ENCODE results near the gene TSC22D1.
"Not testable (repeated sequence)": the region's sequence is repeated elsewhere in the genome, so short reads cannot be mapped to it uniquely, and the experiment has no call there.

Gene TSC22D1

DNA sequence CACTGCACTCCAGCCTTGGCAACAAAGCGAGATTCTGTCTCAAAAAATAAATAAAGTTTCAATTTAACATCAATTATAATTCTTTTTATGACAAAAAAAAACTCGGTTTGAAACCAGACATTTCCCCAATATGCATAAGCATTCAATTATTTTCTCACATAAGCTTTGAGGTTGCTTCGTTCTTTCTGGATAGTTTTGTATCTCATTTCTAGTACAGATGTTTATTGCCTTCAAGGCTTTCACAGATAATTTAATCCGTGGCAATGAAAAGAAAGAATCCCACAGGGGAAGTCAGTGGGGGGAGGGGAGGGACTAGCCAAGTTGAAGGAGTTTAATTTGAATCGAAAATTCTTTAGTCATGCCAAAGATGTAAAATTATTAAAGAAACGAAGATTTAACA, 29.6 kb upstream of the TSC22D1 start:
- no peak overlapping the region for H3K4ac ChIP-seq (ENCODE audit: low read depth, low read length)
- DNase-seq = no peak
- H3K4me3 ChIP-seq (ENCODE audit: low read depth, low read length) = no peak overlapping the region
- no peaks in the 10 kb centered on the region for H3K79me1 ChIP-seq (ENCODE audit: low read length)
- no peaks in the 10 kb centered on the region for H3K9me3 ChIP-seq (ENCODE audit: insufficient read depth, low read depth, low read length)
- no peak overlapping the region for H2AFZ ChIP-seq (ENCODE audit: insufficient read depth, low read length, poor library complexity)
- no peak overlapping the region for H3K27ac ChIP-seq (ENCODE audit: low read depth, low read length)
- no peaks in the 10 kb centered on the region for H3K79me2 ChIP-seq (ENCODE audit: control insufficient read depth, insufficient read depth, low read length, poor library complexity)
- no CpG with 5 or more reads among the region's 6 CpGs for WGBS (ENCODE audit: extremely low coverage, insufficient coverage, insufficient read length)
- H3K14ac ChIP-seq (ENCODE audit: low read length) = no peak overlapping the region
- no peak overlapping the region for H2BK12ac ChIP-seq (ENCODE audit: low read length)
- no peak overlapping the region for H4K12ac ChIP-seq (ENCODE audit: low read depth, low read length)
- H2BK120ac ChIP-seq (ENCODE audit: insufficient read depth, low read length, poor library complexity) = no peak overlapping the region
- H3K9ac ChIP-seq (ENCODE audit: low read length) = no peak overlapping the region
- H3K27me3 ChIP-seq (ENCODE audit: insufficient read depth, low read length) = no peaks in the 10 kb centered on the region
- H3K18ac ChIP-seq (ENCODE audit: low read length) = no peak overlapping the region
- H4K91ac ChIP-seq (ENCODE audit: low read depth, low read length) = no peak overlapping the region
- no peak overlapping the region for H2BK5ac ChIP-seq (ENCODE audit: low read depth, low read length, poor library complexity)
- H3K4me2 ChIP-seq (ENCODE audit: low read length) = no peak overlapping the region
- H3K23ac ChIP-seq (ENCODE audit: low read length) = no peak overlapping the region
- H2AK5ac ChIP-seq (ENCODE audit: low read length) = no peak overlapping the region
- no peaks in the 10 kb centered on the region for H3K36me3 ChIP-seq (ENCODE audit: control insufficient read depth in 1 of 2, insufficient read depth in 2 of 2, low read length in 2 of 2)
- no peaks in the 10 kb centered on the region for H3K4me1 ChIP-seq (ENCODE audit: control insufficient read depth in 1 of 2, insufficient read depth in 2 of 2, low read length in 2 of 2)
- H4K8ac ChIP-seq (ENCODE audit: low read depth, low read length) = no peak overlapping the region

GRCh38 chr13:44605275-44605674, 29.1 kb upstream of the TSC22D1 start:
- Histone ChIP-seq H3K4me2 (ENCODE audit: low read length) (no peak overlapping the region), H3K4ac (ENCODE audit: low read depth, low read length) (no peak overlapping the region), H3K79me2 (ENCODE audit: control insufficient read depth, insufficient read depth, low read length, poor library complexity) (no peaks in the 10 kb centered on the region), H2BK5ac (ENCODE audit: low read depth, low read length, poor library complexity) (no peak overlapping the region), H4K91ac (ENCODE audit: low read depth, low read length) (no peak overlapping the region), H3K4me1 (ENCODE audit: control insufficient read depth in 1 of 2, insufficient read depth in 2 of 2, low read length in 2 of 2) (no peaks in the 10 kb centered on the region), H4K8ac (ENCODE audit: low read depth, low read length) (no peak overlapping the region), H3K9ac (ENCODE audit: low read length) (no peak overlapping the region), H4K12ac (ENCODE audit: low read depth, low read length) (no peak overlapping the region), H2BK120ac (ENCODE audit: insufficient read depth, low read length, poor library complexity) (no peak overlapping the region), H3K79me1 (ENCODE audit: low read length) (no peaks in the 10 kb centered on the region), H3K18ac (ENCODE audit: low read length) (no peak overlapping the region), H3K27ac (ENCODE audit: low read depth, low read length) (no peak overlapping the region), H3K14ac (ENCODE audit: low read length) (no peak overlapping the region), H2BK12ac (ENCODE audit: low read length) (no peak overlapping the region), H3K9me3 (ENCODE audit: insufficient read depth, low read depth, low read length) (no peaks in the 10 kb centered on the region), H3K36me3 (ENCODE audit: control insufficient read depth in 1 of 2, insufficient read depth in 2 of 2, low read length in 2 of 2) (no peaks in the 10 kb centered on the region), H3K4me3 (ENCODE audit: low read depth, low read length) (no peak overlapping the region), H2AK5ac (ENCODE audit: low read length) (no peak overlapping the region), H2AFZ (ENCODE audit: insufficient read depth, low read length, poor library complexity) (no peak overlapping the region), H3K23ac (ENCODE audit: low read length) (no peak overlapping the region), H3K27me3 (ENCODE audit: insufficient read depth, low read length) (no peaks in the 10 kb centered on the region)
- no CpG with 5 or more reads among the region's 2 CpGs for WGBS (ENCODE audit: extremely low coverage, insufficient coverage, insufficient read length)
- peak in 1 of 2 donors; percentile 21 for DNase-seq

GRCh38 chr13:44601586-44601985, 25.5 kb upstream of the TSC22D1 start:
- Histone ChIP-seq H3K18ac (ENCODE audit: low read length) (no peak overlapping the region), H3K4ac (ENCODE audit: low read depth, low read length) (no peak overlapping the region), H4K91ac (ENCODE audit: low read depth, low read length) (no peak overlapping the region), H3K4me3 (ENCODE audit: low read depth, low read length) (no peak overlapping the region), H2BK5ac (ENCODE audit: low read depth, low read length, poor library complexity) (no peak overlapping the region), H3K4me1 (ENCODE audit: control insufficient read depth in 1 of 2, insufficient read depth in 2 of 2, low read length in 2 of 2) (no peaks in the 10 kb centered on the region), H2BK12ac (ENCODE audit: low read length) (no peak overlapping the region), H2BK120ac (ENCODE audit: insufficient read depth, low read length, poor library complexity) (no peak overlapping the region), H2AK5ac (ENCODE audit: low read length) (no peak overlapping the region), H3K14ac (ENCODE audit: low read length) (no peak overlapping the region), H3K4me2 (ENCODE audit: low read length) (no peak overlapping the region), H4K8ac (ENCODE audit: low read depth, low read length) (no peak overlapping the region), H3K79me1 (ENCODE audit: low read length) (no peaks in the 10 kb centered on the region), H3K23ac (ENCODE audit: low read length) (no peak overlapping the region), H3K27ac (ENCODE audit: low read depth, low read length) (no peak overlapping the region), H3K79me2 (ENCODE audit: control insufficient read depth, insufficient read depth, low read length, poor library complexity) (no peaks in the 10 kb centered on the region), H3K36me3 (ENCODE audit: control insufficient read depth in 1 of 2, insufficient read depth in 2 of 2, low read length in 2 of 2) (no peaks in the 10 kb centered on the region), H3K27me3 (ENCODE audit: insufficient read depth, low read length) (no peaks in the 10 kb centered on the region), H4K12ac (ENCODE audit: low read depth, low read length) (no peak overlapping the region), H2AFZ (ENCODE audit: insufficient read depth, low read length, poor library complexity) (no peak overlapping the region), H3K9me3 (ENCODE audit: insufficient read depth, low read depth, low read length) (no peaks in the 10 kb centered on the region), H3K9ac (ENCODE audit: low read length) (no peak overlapping the region)
- DNase-seq = peak; percentile 80 to 87
- WGBS (ENCODE audit: extremely low coverage, insufficient coverage, insufficient read length) = no CpG with 5 or more reads among the region's 2 CpGs

- not testable (repeated sequence) for H3K14ac ChIP-seq (ENCODE audit: low read length); H3K9ac ChIP-seq (ENCODE audit: low read length); H4K12ac ChIP-seq (ENCODE audit: low read depth, low read length); H3K18ac ChIP-seq (ENCODE audit: low read length); H3K23ac ChIP-seq (ENCODE audit: low read length); H3K79me2 ChIP-seq (ENCODE audit: control insufficient read depth, insufficient read depth, low read length, poor library complexity); H3K4me2 ChIP-seq (ENCODE audit: low read length); H4K91ac ChIP-seq (ENCODE audit: low read depth, low read length); H3K27me3 ChIP-seq (ENCODE audit: insufficient read depth, low read length); H4K8ac ChIP-seq (ENCODE audit: low read depth, low read length); H3K79me1 ChIP-seq (ENCODE audit: low read length); H3K4me3 ChIP-seq (ENCODE audit: low read depth, low read length); H3K36me3 ChIP-seq (ENCODE audit: control insufficient read depth in 1 of 2, insufficient read depth in 2 of 2, low read length in 2 of 2); H2BK120ac ChIP-seq (ENCODE audit: insufficient read depth, low read length, poor library complexity); H3K4me1 ChIP-seq (ENCODE audit: control insufficient read depth in 1 of 2, insufficient read depth in 2 of 2, low read length in 2 of 2); H2BK5ac ChIP-seq (ENCODE audit: low read depth, low read length, poor library complexity); H2AK5ac ChIP-seq (ENCODE audit: low read length); DNase-seq; H2BK12ac ChIP-seq (ENCODE audit: low read length); H3K9me3 ChIP-seq (ENCODE audit: insufficient read depth, low read depth, low read length); H2AFZ ChIP-seq (ENCODE audit: insufficient read depth, low read length, poor library complexity); H3K27ac ChIP-seq (ENCODE audit: low read depth, low read length); H3K4ac ChIP-seq (ENCODE audit: low read depth, low read length)
- WGBS (ENCODE audit: extremely low coverage, insufficient coverage, insufficient read length) = no CpG with 5 or more reads among the region's 20 CpGs
These were observed 17.9 kb upstream of the TSC22D1 start for GRCh38 chr13:44593861-44594592.

Data from trophoblast cell (in vitro differentiated cells and primary cell).